ENCODE results near the gene KLRC4.

GRCh38 chr12:10448236-10448635 is 38.7 kb upstream of the KLRC4 start:
- no peak for TF ChIP-seq CTCF (IDR thresholded peaks at IDR 0.05)
- no peak for TF ChIP-seq POLR2A (IDR thresholded peaks at IDR 0.05)
